ENCODE measurements around the gene PRKRIP1. TPM values are rescaled to one million over a fixed set of nuclear protein-coding genes. Genes with fewer than 3 reads are reported as not detected.

The PRKRIP1 gene
- total RNA-seq, 1 donor, result 12.4 TPM

DNA sequence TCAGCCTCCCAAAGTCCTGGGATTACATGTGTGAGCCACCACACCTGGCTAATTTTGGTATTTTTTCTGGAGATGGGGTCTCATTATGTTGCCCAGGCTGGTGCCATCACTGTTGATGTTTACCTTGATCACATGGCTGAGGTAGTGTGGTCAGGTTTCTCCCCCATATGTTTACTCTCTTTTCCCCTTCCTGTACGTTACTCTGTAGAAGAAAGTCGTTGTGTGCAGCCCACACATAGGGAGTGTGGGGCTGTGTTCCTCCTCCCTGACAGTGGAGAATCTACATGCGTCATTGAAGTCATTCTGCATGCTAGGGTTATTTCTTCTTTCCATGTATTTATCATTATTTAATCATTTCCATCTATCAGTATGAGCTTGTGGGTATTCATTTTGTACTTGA is 20.9 kb downstream of the PRKRIP1 start:
- TF ChIP-seq, protein P1, sequence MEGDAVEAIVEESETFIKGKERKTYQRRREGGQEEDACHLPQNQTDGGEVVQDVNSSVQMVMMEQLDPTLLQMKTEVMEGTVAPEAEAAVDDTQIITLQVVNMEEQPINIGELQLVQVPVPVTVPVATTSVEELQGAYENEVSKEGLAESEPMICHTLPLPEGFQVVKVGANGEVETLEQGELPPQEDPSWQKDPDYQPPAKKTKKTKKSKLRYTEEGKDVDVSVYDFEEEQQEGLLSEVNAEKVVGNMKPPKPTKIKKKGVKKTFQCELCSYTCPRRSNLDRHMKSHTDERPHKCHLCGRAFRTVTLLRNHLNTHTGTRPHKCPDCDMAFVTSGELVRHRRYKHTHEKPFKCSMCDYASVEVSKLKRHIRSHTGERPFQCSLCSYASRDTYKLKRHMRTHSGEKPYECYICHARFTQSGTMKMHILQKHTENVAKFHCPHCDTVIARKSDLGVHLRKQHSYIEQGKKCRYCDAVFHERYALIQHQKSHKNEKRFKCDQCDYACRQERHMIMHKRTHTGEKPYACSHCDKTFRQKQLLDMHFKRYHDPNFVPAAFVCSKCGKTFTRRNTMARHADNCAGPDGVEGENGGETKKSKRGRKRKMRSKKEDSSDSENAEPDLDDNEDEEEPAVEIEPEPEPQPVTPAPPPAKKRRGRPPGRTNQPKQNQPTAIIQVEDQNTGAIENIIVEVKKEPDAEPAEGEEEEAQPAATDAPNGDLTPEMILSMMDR (IDR thresholded peaks at IDR 0.05; ENCODE audit: insufficient read depth, low read length), result no peak
- DNase-seq (ENCODE audit: low read depth), result no peak
- no peak overlapping the region for H3K4me3 ChIP-seq (ENCODE audit: low read depth, low read length)

GRCh38 chr7:102418592-102418991 is 22.4 kb downstream of the PRKRIP1 start:
- TF ChIP-seq, protein P1 (IDR thresholded peaks at IDR 0.05; ENCODE audit: insufficient read depth, low read length), result no peak
- DNase-seq (ENCODE audit: low read depth), result no peak
- no peak overlapping the region for H3K4me3 ChIP-seq (ENCODE audit: low read depth, low read length)

- no peak overlapping the region for H3K4me3 ChIP-seq (ENCODE audit: low read depth, low read length)
- no peak for DNase-seq (ENCODE audit: low read depth)
- TF ChIP-seq, protein P1 (IDR thresholded peaks at IDR 0.05; ENCODE audit: insufficient read depth, low read length), result no peak
These were observed 25.6 kb downstream of the PRKRIP1 start for GRCh38 chr7:102421706-102422240.

DNA sequence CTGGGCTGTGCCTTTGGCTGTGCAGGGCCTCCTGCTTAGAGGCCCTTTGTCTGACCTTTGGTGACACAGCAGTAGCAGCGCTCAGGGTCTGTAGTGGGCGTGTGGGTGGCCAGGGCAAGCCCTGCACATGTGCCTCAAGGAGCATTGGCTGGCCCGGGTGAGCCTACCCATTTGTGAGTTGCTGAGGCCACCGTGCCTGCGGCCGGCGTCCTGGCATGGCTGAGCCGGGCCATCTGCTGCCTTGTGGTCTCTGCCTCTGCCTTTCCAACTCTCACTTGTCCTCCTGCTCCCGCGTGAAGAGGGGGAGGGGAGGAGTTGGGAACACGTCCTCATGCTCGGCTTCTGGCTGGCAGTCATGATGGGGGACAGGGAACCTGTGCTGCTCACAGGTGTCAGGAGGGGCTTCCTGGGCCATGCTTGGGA is 28.0 kb downstream of the PRKRIP1 start:
- TF ChIP-seq, protein P1 (IDR thresholded peaks at IDR 0.05; ENCODE audit: insufficient read depth, low read length), result no peak
- H3K4me3 ChIP-seq (ENCODE audit: low read depth, low read length), result no peak overlapping the region
- DNase-seq (ENCODE audit: low read depth), result no peak

DNA sequence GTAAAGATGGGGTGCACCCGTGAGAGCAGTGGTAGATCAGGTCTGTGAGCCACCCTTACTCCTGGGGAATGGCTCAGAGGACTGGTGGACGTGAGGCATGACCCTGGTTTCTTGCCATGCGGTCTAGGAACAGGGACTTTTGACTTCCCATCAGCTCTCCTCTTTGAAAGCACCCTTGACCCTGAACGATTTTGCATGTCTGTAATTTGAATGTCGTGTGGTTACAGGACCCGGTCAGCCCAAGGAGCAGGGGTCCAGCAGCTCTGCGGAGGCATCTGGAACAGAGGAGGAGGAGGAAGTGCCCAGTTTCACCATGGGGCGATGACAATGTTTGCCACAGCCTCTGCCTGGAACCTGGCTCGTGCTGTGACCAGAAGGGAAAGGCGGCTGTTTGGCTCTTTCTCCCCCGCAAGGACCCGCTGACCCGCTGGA is 28.6 kb downstream of the PRKRIP1 start:
- TF ChIP-seq, protein P1 (IDR thresholded peaks at IDR 0.05; ENCODE audit: insufficient read depth, low read length), result no peak
- no peak overlapping the region for H3K4me3 ChIP-seq (ENCODE audit: low read depth, low read length)
- DNase-seq (ENCODE audit: low read depth), result no peak

GRCh38 chr7:102425639-102426267 is 29.6 kb downstream of the PRKRIP1 start:
- TF ChIP-seq, protein P1 (IDR thresholded peaks at IDR 0.05; ENCODE audit: insufficient read depth, low read length), result no peak
- H3K4me3 ChIP-seq (ENCODE audit: low read depth, low read length), result no peak overlapping the region
- DNase-seq (ENCODE audit: low read depth), result no peak

All from fibroblast of the aortic adventitia (primary cell).